Keratinocyte (primary cell): ENCODE data around the gene PTPRR. TPM values are rescaled to one million over a fixed set of nuclear protein-coding genes. Genes with fewer than 3 reads are reported as not detected.

ENCODE experiments used
- DNase-seq: peaks from one replicate; pipeline ENCODE4 v3.0.0-alpha.2; 2011; ENCODE audit warnings: low read depth, missing footprints, low spot score
- FAIRE-seq: peaks from 2 replicates; lab custom pipeline; 2011; peaks lifted over from hg19 to GRCh38; lab: Jason Lieb, UNC
- H2AFZ ChIP-seq: 2 replicates; pipeline ENCODE4 v1.6.0; 2012; ENCODE audit warnings: low read length, control low read depth, inconsistent platforms; ENCODE audit not compliant: control insufficient read depth
- H3K27ac ChIP-seq: 2 replicates; pipeline ENCODE4 v1.5.1; 2011; ENCODE audit warnings: low read length; ENCODE audit not compliant: control insufficient read depth, insufficient read depth
- H3K27me3 ChIP-seq: 3 replicates; pipeline ENCODE4 v1.6.0; 2011; ENCODE audit warnings: low read length; ENCODE audit not compliant: control insufficient read depth, insufficient read depth; ENCODE audit errors: extremely low read depth
- H3K36me3 ChIP-seq, 2 experiments: 2 replicates in 1 of 2; 3 replicates in 1 of 2; pipeline ENCODE4 v1.5.1; 2011; ENCODE audit warnings: low read length in 2 of 2, mild to moderate bottlenecking in 1 of 2; ENCODE audit not compliant: control insufficient read depth in 2 of 2, insufficient read depth in 2 of 2; ENCODE audit errors: extremely low read depth in 1 of 2
- H3K4me1 ChIP-seq: 3 replicates; pipeline ENCODE4 v1.5.1; 2011; ENCODE audit warnings: low read length; ENCODE audit not compliant: control insufficient read depth, insufficient read depth; ENCODE audit errors: extremely low read depth
- H3K4me2 ChIP-seq: 3 replicates; pipeline ENCODE4 v1.6.0; 2011; ENCODE audit warnings: low read depth, low read length; ENCODE audit not compliant: control insufficient read depth, insufficient read depth; ENCODE audit errors: extremely low read depth
- H3K4me3 ChIP-seq, 3 experiments: fragments of 200-600 bp in 1 of 3; sonication (generic) in 1 of 3; 2 replicates in 2 of 3; 3 replicates in 1 of 3; pipeline ENCODE4 v1.5.1; 2011 to 2016; ENCODE audit warnings: low read length in 3 of 3, mild to moderate bottlenecking in 3 of 3, control low read depth in 2 of 3, inconsistent platforms in 1 of 3, low read depth in 1 of 3, mixed read lengths in 1 of 3, mixed run types in 1 of 3, moderate library complexity in 1 of 3; ENCODE audit not compliant: control insufficient read depth in 2 of 3, insufficient read depth in 2 of 3; ENCODE audit errors: extremely low read depth in 1 of 3
- H3K79me2 ChIP-seq: 2 replicates; pipeline ENCODE4 v1.6.0; 2012; ENCODE audit warnings: low read length; ENCODE audit not compliant: control insufficient read depth, insufficient read depth
- H3K9ac ChIP-seq: 3 replicates; pipeline ENCODE4 v1.6.0; 2011; ENCODE audit warnings: low read length; ENCODE audit not compliant: control insufficient read depth, insufficient read depth; ENCODE audit errors: extremely low read depth
- H3K9me1 ChIP-seq: 3 replicates; pipeline ENCODE4 v1.6.0; 2011; ENCODE audit warnings: low read length; ENCODE audit not compliant: control insufficient read depth, insufficient read depth; ENCODE audit errors: extremely low read depth
- H3K9me3 ChIP-seq: 2 replicates; pipeline ENCODE4 v1.5.1; 2012; ENCODE audit warnings: low read depth, low read length; ENCODE audit not compliant: control insufficient read depth
- H4K20me1 ChIP-seq: 3 replicates; pipeline ENCODE4 v1.6.0; 2011; ENCODE audit warnings: low read length; ENCODE audit not compliant: control insufficient read depth, insufficient read depth; ENCODE audit errors: extremely low read depth
- CTCF ChIP-seq, 3 experiments: IDR thresholded peaks in 1 of 3; conservative IDR thresholded peaks in 1 of 3; optimal IDR thresholded peaks in 1 of 3; 2 replicates in 2 of 3; 3 replicates in 1 of 3; pipeline versions ENCODE3 to v1.5.1; 2011; ENCODE audit warnings: low read length in 3 of 3, mild to moderate bottlenecking in 3 of 3, moderate library complexity in 2 of 3, control low read depth in 1 of 3, inconsistent platforms in 1 of 3; ENCODE audit not compliant: insufficient read depth in 2 of 3; ENCODE audit errors: extremely low read depth in 1 of 3
- EZH2 ChIP-seq: IDR thresholded peaks from one replicate; pipeline ENCODE4 v1.6.1; 2012; ENCODE audit warnings: inconsistent platforms, mild to moderate bottlenecking, low read length, moderate library complexity
- dilution Hi-C: fragments of 300-500 bp; cut with MboI; formaldehyde crosslinking; loops from one replicate; pipeline ENCODE4 v1.7.0; 2020; ENCODE audit warnings: low sequenced_read_pairs; ENCODE audit not compliant: extremely low pct_ligation_motif_present
- polyA plus RNA-seq, 5 experiments: library from polyadenylated mRNA; depleted of rRNA in 3 of 5; stranded (reverse) in 3 of 5; stranded (forward) in 1 of 5; unstranded in 1 of 5; fragments of >200 nt; gene quantifications; 1 replicate in 1 of 5; 2 replicates in 3 of 5; 3 replicates in 1 of 5; pipeline versions ENCODE4 v1.2.1 to v1.2.3, GENCODE V29; 2011 to 2012; ENCODE audit warnings: missing spikeins in 2 of 5, low read depth in 1 of 5, low replicate concordance in 1 of 5

The PTPRR gene
- polyA plus RNA-seq, 1 donor (not counting 4 experiments of a cell fraction or from before 2014, with no cell fraction given): 3.1 TPM

- H3K27ac ChIP-seq: no peak overlapping the region
- H3K4me2 ChIP-seq: no peak overlapping the region
- H3K79me2 ChIP-seq: no peaks in the 10 kb centered on the region
- TF ChIP-seq EZH2 (no peak), CTCF (optimal IDR thresholded peaks at IDR 0.05 in 1 of 3, IDR thresholded peaks at IDR 0.05 in 1 of 3, conservative IDR thresholded peaks at IDR 0.05 in 1 of 3; ENCODE audit: extremely low read depth in 1 of 3, insufficient read depth in 2 of 3, low read length in 3 of 3) (no peak)
- H3K27me3 ChIP-seq: no peaks in the 10 kb centered on the region
- no peaks in the 10 kb centered on the region for H4K20me1 ChIP-seq
- H3K9ac ChIP-seq: no peak overlapping the region
- FAIRE-seq: no peak
- H3K4me3 ChIP-seq: no peak overlapping the region
- no peaks in the 10 kb centered on the region for H3K9me3 ChIP-seq
- no peaks in the 10 kb centered on the region for H3K36me3 ChIP-seq
- peaks cover 9% of the 10 kb centered on the region for H3K4me1 ChIP-seq
- dilution Hi-C loops: no loop called here
- H2AFZ ChIP-seq: no peak overlapping the region
- H3K9me1 ChIP-seq: no peaks in the 10 kb centered on the region
- no peak for DNase-seq
Measured at GRCh38 chr12:70638639-70639360, 281.7 kb downstream of the PTPRR start.

- TF ChIP-seq EZH2 (no peak), CTCF (optimal IDR thresholded peaks at IDR 0.05 in 1 of 3, IDR thresholded peaks at IDR 0.05 in 1 of 3, conservative IDR thresholded peaks at IDR 0.05 in 1 of 3; ENCODE audit: extremely low read depth in 1 of 3, insufficient read depth in 2 of 3, low read length in 3 of 3) (no peak)
- Histone ChIP-seq H3K9me3 (no peaks in the 10 kb centered on the region), H3K27ac (no peak within 1 kb of the TSS), H3K36me3 (no peaks in the 10 kb centered on the region), H3K9ac (no peak within 1 kb of the TSS), H2AFZ (no peak within 1 kb of the TSS), H3K27me3 (no peaks in the 10 kb centered on the region), H3K79me2 (no peaks in the 10 kb centered on the region), H4K20me1 (no peaks in the 10 kb centered on the region), H3K9me1 (no peaks in the 10 kb centered on the region), H3K4me2 (no peak within 1 kb of the TSS), H3K4me1 (peaks cover 9% of the 10 kb centered on the region), H3K4me3 (no peak within 1 kb of the TSS)
- DNase-seq (no peak), FAIRE-seq (no peak)
- dilution Hi-C loops: no loop called here
Measured at GRCh38 chr12:70637303-70638085, 283.0 kb downstream of the PTPRR start, which contains the start of gene PTPRB. Gene PTPRB (minus strand): TSS chr12:70637429. CDS start chr12:70637395, 34 bp downstream.
